Astrocyte (in vitro differentiated cells and primary cell): ENCODE measurements around the gene FIZ1. TPM values are rescaled to one million over a fixed set of nuclear protein-coding genes. Genes with fewer than 3 reads are reported as not detected.
A peak's percentile ranks its signal among the peaks of the same experiment; 100 is the strongest.

ENCODE experiments used
- DNase-seq: peaks from one replicate; pipeline ENCODE4 v3.0.0-alpha.2; 2010; ENCODE audit warnings: low read depth
- FAIRE-seq: peaks from 2 replicates; lab custom pipeline; 2011; peaks lifted over from hg19 to GRCh38; lab: Jason Lieb, UNC
- H2AFZ ChIP-seq: 2 replicates; pipeline ENCODE4 v1.6.0; 2012; ENCODE audit warnings: low read depth, low read length, inconsistent platforms
- H3K27ac ChIP-seq: 2 replicates; pipeline ENCODE4 v1.5.1; 2011; ENCODE audit warnings: low read depth, low read length, inconsistent platforms
- H3K27me3 ChIP-seq: 2 replicates; pipeline ENCODE4 v1.6.0; 2011; ENCODE audit warnings: low read length, inconsistent platforms; ENCODE audit not compliant: insufficient read depth
- H3K36me3 ChIP-seq: 2 replicates; pipeline ENCODE4 v1.5.1; 2011; ENCODE audit warnings: low read length, inconsistent platforms; ENCODE audit not compliant: insufficient read depth
- H3K4me1 ChIP-seq: 2 replicates; pipeline ENCODE4 v1.5.1; 2011; ENCODE audit warnings: low read length, inconsistent platforms; ENCODE audit not compliant: insufficient read depth
- H3K4me2 ChIP-seq: 2 replicates; pipeline ENCODE4 v1.6.0; 2012; ENCODE audit warnings: low read length, inconsistent platforms
- H3K4me3 ChIP-seq: 2 replicates; pipeline ENCODE4 v1.5.1; 2011; ENCODE audit warnings: low read depth, mild to moderate bottlenecking, low read length, inconsistent platforms; ENCODE audit not compliant: insufficient read depth
- H3K79me2 ChIP-seq: 2 replicates; pipeline ENCODE4 v1.6.0; 2012; ENCODE audit warnings: mild to moderate bottlenecking, low read length, inconsistent platforms; ENCODE audit not compliant: insufficient read depth
- H3K9ac ChIP-seq: 2 replicates; pipeline ENCODE4 v1.6.0; 2012; ENCODE audit warnings: mild to moderate bottlenecking, low read length, inconsistent platforms
- H3K9me3 ChIP-seq: 2 replicates; pipeline ENCODE4 v1.5.1; 2012; ENCODE audit warnings: low read depth, mild to moderate bottlenecking, low read length, inconsistent platforms; ENCODE audit not compliant: insufficient read depth
- H4K20me1 ChIP-seq: 2 replicates; pipeline ENCODE4 v1.6.0; 2012; ENCODE audit warnings: low read length, inconsistent platforms; ENCODE audit not compliant: insufficient read depth
- H3K27ac Mint-ChIP-seq: one replicate; pipeline ENCODE4 v1.8.0; 2021; ENCODE audit warnings: mild to moderate bottlenecking, mixed read lengths; ENCODE audit not compliant: unreplicated experiment
- H3K27me3 Mint-ChIP-seq: one replicate; pipeline ENCODE4 v1.8.0; 2021; ENCODE audit warnings: low read depth, mixed read lengths; ENCODE audit not compliant: unreplicated experiment
- H3K36me3 Mint-ChIP-seq: one replicate; pipeline ENCODE4 v1.8.0; 2021; ENCODE audit warnings: low read depth, mixed read lengths; ENCODE audit not compliant: unreplicated experiment
- H3K4me1 Mint-ChIP-seq: one replicate; pipeline ENCODE4 v1.8.0; 2021; ENCODE audit warnings: low read depth, mixed read lengths; ENCODE audit not compliant: unreplicated experiment
- H3K4me3 Mint-ChIP-seq: one replicate; pipeline ENCODE4 v1.8.0; 2021; ENCODE audit warnings: mild to moderate bottlenecking, moderate library complexity, mixed read lengths; ENCODE audit not compliant: unreplicated experiment
- H3K9me3 Mint-ChIP-seq: one replicate; pipeline ENCODE4 v1.8.0; 2021; ENCODE audit warnings: mild to moderate bottlenecking, mixed read lengths; ENCODE audit not compliant: unreplicated experiment
- CTCF ChIP-seq: IDR thresholded peaks from 2 replicates; pipeline ENCODE4 v1.5.1; 2011; ENCODE audit warnings: low read depth, mild to moderate bottlenecking, inconsistent platforms, low read length, moderate library complexity; ENCODE audit not compliant: insufficient read depth
- EZH2 ChIP-seq: IDR thresholded peaks from 2 replicates; pipeline ENCODE4 v1.6.1; 2012; ENCODE audit warnings: mild to moderate bottlenecking, low read length, inconsistent platforms; ENCODE audit not compliant: insufficient read depth
- total RNA-seq: library from RNA; stranded (reverse); gene quantifications from 2 replicates; pipeline ENCODE4 v1.2.1, GENCODE V29; 2021

FIZ1 gene
- total RNA-seq, 1 donor from 2014 or later, result 14.5 TPM

- Mint-ChIP-seq H3K4me1 (peaks cover 15% of the 10 kb centered on the region), H3K36me3 (peaks cover 27% of the 10 kb centered on the region), H3K9me3 (peaks cover 4% of the 10 kb centered on the region), H3K27me3 (no peaks in the 10 kb centered on the region), H3K4me3 (peak within 1 kb of the TSS; percentile 98), H3K27ac (peak within 1 kb of the TSS; percentile 99)
- H3K9me3 ChIP-seq, result no peaks in the 10 kb centered on the region
- H3K79me2 ChIP-seq, result peaks cover 54% of the 10 kb centered on the region
- peaks cover 6% of the 10 kb centered on the region for H3K36me3 ChIP-seq
- peak within 1 kb of the TSS; percentile 58 for H2AFZ ChIP-seq
- H3K27me3 ChIP-seq, result no peaks in the 10 kb centered on the region
- H3K4me2 ChIP-seq, result peak within 1 kb of the TSS; percentile 99
- FAIRE-seq (no peak), DNase-seq (peak; percentile 81)
- peak within 1 kb of the TSS; percentile 93 for H3K4me3 ChIP-seq
- H3K9ac ChIP-seq, result peak within 1 kb of the TSS; percentile 93
- H3K27ac ChIP-seq, result peak within 1 kb of the TSS; percentile 85
- H3K4me1 ChIP-seq, result peaks cover 14% of the 10 kb centered on the region
- peaks cover 43% of the 10 kb centered on the region for H4K20me1 ChIP-seq
- peak; percentile 76 for TF ChIP-seq CTCF
- no peak for TF ChIP-seq EZH2
Observed at GRCh38 chr19:55605637-55606470, 6.5 kb upstream of the FIZ1 start, which contains the start of gene ZNF865. Gene ZNF865 (plus strand): TSS chr19:55605647. CDS start chr19:55613619, 7,972 bp downstream.

- H3K27ac ChIP-seq, result peak overlapping the region; percentile 73
- Mint-ChIP-seq H3K27me3 (no peaks in the 10 kb centered on the region), H3K9me3 (peaks cover 2% of the 10 kb centered on the region), H3K4me3 (peak overlapping the region; percentile 86), H3K36me3 (peaks cover 21% of the 10 kb centered on the region), H3K27ac (peak overlapping the region; percentile 96), H3K4me1 (peaks cover 15% of the 10 kb centered on the region)
- peaks cover 14% of the 10 kb centered on the region for H3K4me1 ChIP-seq
- peak overlapping the region; percentile 93 for H3K9ac ChIP-seq
- H3K4me3 ChIP-seq, result peak overlapping the region; percentile 93
- H3K4me2 ChIP-seq, result peak overlapping the region; percentile 99
- no peak overlapping the region for H2AFZ ChIP-seq
- H3K79me2 ChIP-seq, result peaks cover 49% of the 10 kb centered on the region
- peaks cover 36% of the 10 kb centered on the region for H4K20me1 ChIP-seq
- FAIRE-seq (no peak), DNase-seq (peak; percentile 86)
- H3K27me3 ChIP-seq, result no peaks in the 10 kb centered on the region
- no peaks in the 10 kb centered on the region for H3K9me3 ChIP-seq
- no peak for TF ChIP-seq CTCF
- no peak for TF ChIP-seq EZH2
- H3K36me3 ChIP-seq, result peaks cover 6% of the 10 kb centered on the region
Observed at GRCh38 chr19:55605207-55605636, 5.9 kb upstream of the FIZ1 start.
